Aorta (tissue), 5 donors: Measurements from ENCODE around the gene CYYR1. TPM values are rescaled to one million over a fixed set of nuclear protein-coding genes. Genes with fewer than 3 reads are reported as not detected.

ENCODE experiments used
- ATAC-seq: fragments of 200-7000 bp; cut with Tn5 transposase; one replicate; pipeline ENCODE4 v1.9.1; 2022; ENCODE audit warnings: moderate library complexity; ENCODE audit not compliant: low FRiP score
- DNase-seq, 2 donors: peaks; one replicate each; pipeline ENCODE4 v3.0.0-alpha.2; 2020
- H3K27ac ChIP-seq, 2 donors: one replicate each; pipeline ENCODE4 v1.5.1; 2013; ENCODE audit warnings: low read length in 2 of 2, mild to moderate bottlenecking in 2 of 2, moderate library complexity in 2 of 2, control low read depth in 1 of 2, inconsistent platforms in 1 of 2, low read depth in 1 of 2
- H3K27me3 ChIP-seq, 2 donors: one replicate each; pipeline ENCODE4 v1.6.1; 2013; ENCODE audit warnings: control low read depth in 1 of 2, low read length in 1 of 2, mild to moderate bottlenecking in 1 of 2, moderate library complexity in 1 of 2; ENCODE audit not compliant: insufficient read depth in 2 of 2, control insufficient read depth in 1 of 2
- H3K36me3 ChIP-seq, 2 donors: one replicate each; pipeline ENCODE4 v1.6.1; 2013; ENCODE audit warnings: control low read depth in 1 of 2, low read length in 1 of 2, mild to moderate bottlenecking in 1 of 2; ENCODE audit not compliant: insufficient read depth in 2 of 2, control insufficient read depth in 1 of 2
- H3K4me1 ChIP-seq, 2 donors: one replicate each; pipeline ENCODE4 v1.6.1; 2013; ENCODE audit warnings: low read length in 2 of 2, control low read depth in 1 of 2, mild to moderate bottlenecking in 1 of 2, moderate library complexity in 1 of 2; ENCODE audit not compliant: insufficient read depth in 2 of 2, control insufficient read depth in 1 of 2
- H3K4me3 ChIP-seq, 2 donors: one replicate each; pipeline ENCODE4 v1.5.1; 2013; ENCODE audit warnings: low read length in 2 of 2, control low read depth in 1 of 2, mild to moderate bottlenecking in 1 of 2
- H3K9me3 ChIP-seq: one replicate; pipeline ENCODE4 v1.6.1; 2013; ENCODE audit warnings: mild to moderate bottlenecking, low read length; ENCODE audit not compliant: control insufficient read depth
- WGBS, 2 donors: extraction: QIAGEN DNeasy Blood & Tissue Kit; methylation state at CpG; one replicate each; pipeline ENCODE4 v1.1.7; 2013; 5-methylcytosine and 5-hydroxymethylcytosine counted together
- intact Hi-C, 2 donors: fragments of 100-400 bp; cut with DNase I; formaldehyde crosslinking; loops; one replicate each; pipeline versions ENCODE4 v1.14.2 to v1.15.0; 2022
- polyA plus RNA-seq, 2 donors: library from polyadenylated mRNA; stranded (reverse); fragments of 200-250 nt; gene quantifications; one replicate each; pipeline ENCODE4 v1.2.3, GENCODE V29; 2013
- total RNA-seq, 2 donors: library from RNA; stranded (reverse); fragmentation: NEBNext Ultra II Directional; extraction: Animal tissue kit (Norgen Biotek cat#: 25700); gene quantifications; one replicate each; pipeline ENCODE4 v1.2.1, GENCODE V29; 2021
- donor health status: healthy with polysubstance abuse.
- donor health status: Bipolar disorder and iron deficiency.
- donor health status: DM: no; HTN: no; CAD: no.
- donor health status: DM: no; HTN: no; CAD: no.
- donor health status: DM: yes; HTN: yes; CAD: no.

The CYYR1 gene
- total and polyA plus RNA-seq, 4 donors = 1.6 to 45.8 (median 13.4) TPM

DNA sequence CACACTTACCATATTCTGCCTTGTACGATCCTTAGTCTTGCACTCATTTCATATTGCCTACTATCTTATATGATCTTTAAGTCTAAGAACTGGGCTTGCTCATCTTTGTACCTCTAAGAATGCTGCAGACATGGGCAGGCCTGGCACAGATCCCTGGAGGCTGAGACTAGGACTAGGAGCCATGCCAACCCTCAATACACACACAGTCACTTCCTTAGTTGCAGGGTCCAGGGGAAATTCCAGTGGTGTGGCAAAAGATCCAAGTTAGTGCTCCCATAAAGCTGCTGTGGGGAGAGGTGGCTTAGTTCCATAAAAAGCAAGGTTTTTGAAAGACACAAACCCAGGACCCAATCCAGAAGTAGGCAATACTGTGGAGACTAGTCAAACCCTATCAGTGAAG, 59.9 kb downstream of the CYYR1 start:
- H3K36me3 ChIP-seq = no peaks in the 10 kb centered on the region
- no peaks in the 10 kb centered on the region for H3K9me3 ChIP-seq
- H3K27ac ChIP-seq = peak overlapping the region in 1 of 2 donors; percentile 43
- 27 to 47% methylated on average over 1 of the region's 1 CpG for WGBS, 2 donors
- DNase-seq (peak; percentile 57 to 68), ATAC-seq (no peak)
- intact Hi-C loops = no loop called here
- no peak overlapping the region for H3K4me3 ChIP-seq
- H3K27me3 ChIP-seq = no peaks in the 10 kb centered on the region
- H3K4me1 ChIP-seq = peaks cover 0 to 7% of the 10 kb centered on the region in 2 donors

DNA sequence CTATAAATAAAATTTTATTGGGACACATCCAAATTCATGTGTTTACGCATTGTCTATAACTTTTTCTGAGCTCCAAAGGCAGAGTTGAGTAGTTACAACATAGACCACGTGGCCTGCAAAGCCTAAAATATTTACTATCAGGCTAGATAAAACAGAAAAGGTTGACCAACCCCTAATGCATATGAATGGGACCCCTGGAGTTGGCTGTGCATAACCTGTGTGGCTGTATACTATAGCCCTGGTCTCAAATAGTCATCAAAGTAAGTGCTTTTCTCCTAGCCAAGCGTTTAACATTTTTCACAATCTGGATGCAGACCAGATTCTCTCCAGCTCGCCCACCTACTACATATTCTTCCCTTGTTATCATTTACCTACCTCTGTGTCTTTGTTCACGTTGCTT, 60.4 kb downstream of the CYYR1 start:
- ATAC-seq (no peak), DNase-seq (no peak)
- intact Hi-C loops = no loop called here
- Histone ChIP-seq H3K36me3 (no peaks in the 10 kb centered on the region), H3K27ac (peak overlapping the region in 1 of 2 donors; percentile 62), H3K4me1 (peaks cover 0 to 7% of the 10 kb centered on the region in 2 donors), H3K27me3 (no peaks in the 10 kb centered on the region), H3K9me3 (no peaks in the 10 kb centered on the region), H3K4me3 (no peak overlapping the region)
- WGBS, 2 donors = 19 to 28% methylated on average over 5 of the region's 5 CpGs

DNA sequence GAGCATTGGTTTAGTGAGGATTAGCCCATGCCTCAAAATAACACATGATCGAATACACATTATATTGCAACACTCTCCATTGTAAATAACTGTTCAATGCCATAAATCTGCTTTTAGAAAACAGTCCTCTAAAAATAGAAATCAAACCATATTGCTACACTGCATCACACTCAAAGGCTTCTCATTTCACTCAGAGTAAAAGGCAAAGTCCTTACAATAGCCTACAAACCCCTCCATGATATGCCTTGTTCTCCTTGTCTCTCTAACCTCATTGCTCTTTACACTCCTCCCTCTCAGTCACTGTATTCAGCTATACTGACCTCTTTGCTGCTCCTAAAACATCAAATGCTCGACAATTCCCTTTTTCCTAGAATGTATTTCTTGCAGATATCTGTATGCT, 64.2 kb downstream of the CYYR1 start:
- ATAC-seq = no peak
- no peak overlapping the region for H3K27ac ChIP-seq
- intact Hi-C loops = no loop called here
- no peak overlapping the region for H3K4me3 ChIP-seq
- no peaks in the 10 kb centered on the region for H3K27me3 ChIP-seq
- peaks cover 0 to 10% of the 10 kb centered on the region in 2 donors for H3K4me1 ChIP-seq
- H3K9me3 ChIP-seq = no peaks in the 10 kb centered on the region
- H3K36me3 ChIP-seq = no peaks in the 10 kb centered on the region
- WGBS, 2 donors = 75 to 88% methylated on average over 2 of the region's 2 CpGs
- no peak for DNase-seq

DNA sequence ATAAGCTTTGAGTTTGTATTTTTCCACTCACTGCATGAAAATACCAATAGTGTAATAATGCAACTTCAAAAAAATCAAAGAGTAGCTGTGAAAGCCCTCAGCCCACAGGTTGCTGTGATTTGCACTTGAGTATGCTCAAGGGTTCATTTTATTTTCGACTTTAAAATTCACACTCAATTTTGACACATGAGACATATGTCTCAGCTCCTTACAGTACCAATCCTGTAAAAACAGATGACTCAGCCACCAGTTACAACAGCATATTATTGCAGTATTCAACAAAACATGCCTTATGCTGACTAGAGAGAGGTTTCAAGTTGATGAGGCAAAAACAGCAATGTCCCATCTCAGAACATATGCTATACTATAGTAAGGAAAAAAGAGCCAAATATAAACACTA, 66.1 kb downstream of the CYYR1 start:
- ATAC-seq (no peak), DNase-seq (no peak)
- no peaks in the 10 kb centered on the region for H3K9me3 ChIP-seq
- no peak overlapping the region for H3K4me3 ChIP-seq
- H3K4me1 ChIP-seq = peaks cover 0 to 3% of the 10 kb centered on the region in 2 donors
- intact Hi-C loops = no loop called here
- no peaks in the 10 kb centered on the region for H3K36me3 ChIP-seq
- no peaks in the 10 kb centered on the region for H3K27me3 ChIP-seq
- WGBS, 2 donors = 4 to 8% methylated on average over 1 of the region's 1 CpG
- H3K27ac ChIP-seq = no peak overlapping the region

DNA sequence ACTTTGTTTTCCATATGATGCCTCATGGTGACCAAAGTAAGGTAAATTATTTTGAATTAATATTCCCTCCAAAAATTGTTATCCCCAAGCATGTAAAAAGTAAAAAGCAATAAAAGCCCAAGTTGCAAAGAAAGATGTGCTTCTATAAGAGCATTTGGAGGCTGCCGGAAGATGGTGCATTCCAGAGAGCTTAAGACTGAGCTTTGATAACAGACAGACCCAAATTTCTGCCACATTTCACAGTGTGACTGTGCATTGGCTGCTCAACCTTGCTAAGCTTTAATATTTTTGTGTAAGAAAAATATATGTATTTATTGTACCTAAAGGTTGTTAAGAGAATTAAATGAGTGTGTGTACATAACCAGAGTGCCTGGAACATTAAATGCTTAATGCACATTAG, 67.9 kb downstream of the CYYR1 start:
- WGBS, 2 donors = 67 to 78% methylated on average over 1 of the region's 1 CpG
- Histone ChIP-seq H3K36me3 (no peaks in the 10 kb centered on the region), H3K27ac (no peak overlapping the region), H3K4me3 (no peak overlapping the region), H3K4me1 (peaks cover 0 to 3% of the 10 kb centered on the region in 2 donors), H3K9me3 (no peaks in the 10 kb centered on the region), H3K27me3 (no peaks in the 10 kb centered on the region)
- intact Hi-C loops = no loop called here
- DNase-seq (no peak), ATAC-seq (no peak)

DNA sequence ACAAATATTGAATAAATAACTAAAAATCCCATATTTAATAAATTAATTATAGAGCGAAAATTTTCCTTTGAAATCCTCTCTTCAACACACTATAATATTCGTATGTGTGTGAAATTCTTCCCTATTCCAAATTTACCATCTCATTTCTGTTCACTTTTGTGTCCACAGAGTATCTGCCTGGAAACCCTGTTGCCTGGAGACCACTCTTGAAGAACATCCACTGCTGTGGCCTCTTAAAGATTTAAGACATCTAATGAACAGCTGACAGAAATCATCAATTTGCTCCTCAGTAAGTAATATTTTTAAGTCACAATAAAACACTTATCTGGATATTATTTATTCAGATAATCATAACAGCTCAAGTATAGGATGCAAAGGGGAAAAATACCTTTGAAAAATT, 69.7 kb downstream of the CYYR1 start:
- H3K36me3 ChIP-seq = no peaks in the 10 kb centered on the region
- peaks cover 0 to 3% of the 10 kb centered on the region in 2 donors for H3K4me1 ChIP-seq
- DNase-seq (no peak), ATAC-seq (no peak)
- H3K9me3 ChIP-seq = no peaks in the 10 kb centered on the region
- H3K27me3 ChIP-seq = no peaks in the 10 kb centered on the region
- WGBS, 2 donors = 37 to 64% methylated on average over 2 of the region's 2 CpGs
- H3K27ac ChIP-seq = no peak overlapping the region
- intact Hi-C loops = no loop called here
- no peak overlapping the region for H3K4me3 ChIP-seq

DNA sequence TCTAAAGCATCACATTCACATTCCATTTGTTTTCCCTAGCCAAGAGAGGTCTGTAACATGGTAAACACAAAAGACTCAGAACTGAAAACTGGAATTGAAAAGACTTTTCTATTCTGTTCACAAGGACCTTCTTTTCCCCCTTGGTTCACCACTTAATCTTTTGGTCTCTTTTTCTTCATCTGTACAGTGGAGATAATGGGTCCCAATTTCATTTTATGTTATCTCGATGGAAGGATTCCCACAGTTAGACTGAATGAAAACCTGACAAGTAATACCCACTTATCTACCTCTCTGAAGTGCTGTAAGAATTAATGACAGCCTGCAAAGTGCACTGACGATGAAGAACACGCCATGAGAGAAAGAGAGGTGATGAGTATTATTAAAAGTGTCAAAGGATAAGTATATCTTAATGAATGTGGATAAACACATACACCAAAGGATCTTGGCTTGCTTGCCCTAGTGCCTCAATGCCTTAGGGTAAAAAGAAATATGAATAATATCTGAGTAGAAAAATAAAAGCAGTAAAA, 71.5 kb downstream of the CYYR1 start:
- no peaks in the 10 kb centered on the region for H3K27me3 ChIP-seq
- no peaks in the 10 kb centered on the region for H3K36me3 ChIP-seq
- no peak for ATAC-seq
- H3K4me3 ChIP-seq = no peak overlapping the region
- no peak overlapping the region for H3K27ac ChIP-seq
- peaks cover 0 to under 1% of the 10 kb centered on the region in 2 donors for H3K4me1 ChIP-seq
- no peak for DNase-seq
- H3K9me3 ChIP-seq = no peaks in the 10 kb centered on the region
- intact Hi-C loops = no loop called here
- 84 to 90% methylated on average over 3 of the region's 3 CpGs for WGBS, 2 donors

DNA sequence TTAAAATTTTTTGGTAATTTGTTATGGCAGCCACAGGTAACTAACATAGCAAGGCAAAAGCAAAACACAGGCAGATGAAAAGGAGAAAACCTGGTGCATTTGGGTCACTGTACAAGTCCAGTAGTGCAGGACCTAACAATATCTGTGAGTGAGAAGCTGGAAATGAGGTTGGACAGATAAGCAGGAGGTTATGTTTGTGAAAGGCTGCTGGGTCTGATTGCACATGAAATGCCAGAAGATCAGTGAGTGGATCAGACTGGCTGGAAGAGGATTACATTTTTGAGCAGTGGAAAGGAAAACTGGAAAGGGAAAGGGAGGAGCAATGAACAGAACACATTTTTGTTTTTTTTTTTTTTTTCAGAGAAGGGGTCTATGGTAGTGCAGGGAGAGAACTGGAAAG, 73.6 kb downstream of the CYYR1 start:
- Histone ChIP-seq H3K36me3 (no peaks in the 10 kb centered on the region), H3K27ac (no peak overlapping the region), H3K9me3 (no peaks in the 10 kb centered on the region), H3K27me3 (no peaks in the 10 kb centered on the region), H3K4me3 (no peak overlapping the region), H3K4me1 (no peaks in the 10 kb centered on the region)
- ATAC-seq (no peak), DNase-seq (no peak)
- intact Hi-C loops = no loop called here

DNA sequence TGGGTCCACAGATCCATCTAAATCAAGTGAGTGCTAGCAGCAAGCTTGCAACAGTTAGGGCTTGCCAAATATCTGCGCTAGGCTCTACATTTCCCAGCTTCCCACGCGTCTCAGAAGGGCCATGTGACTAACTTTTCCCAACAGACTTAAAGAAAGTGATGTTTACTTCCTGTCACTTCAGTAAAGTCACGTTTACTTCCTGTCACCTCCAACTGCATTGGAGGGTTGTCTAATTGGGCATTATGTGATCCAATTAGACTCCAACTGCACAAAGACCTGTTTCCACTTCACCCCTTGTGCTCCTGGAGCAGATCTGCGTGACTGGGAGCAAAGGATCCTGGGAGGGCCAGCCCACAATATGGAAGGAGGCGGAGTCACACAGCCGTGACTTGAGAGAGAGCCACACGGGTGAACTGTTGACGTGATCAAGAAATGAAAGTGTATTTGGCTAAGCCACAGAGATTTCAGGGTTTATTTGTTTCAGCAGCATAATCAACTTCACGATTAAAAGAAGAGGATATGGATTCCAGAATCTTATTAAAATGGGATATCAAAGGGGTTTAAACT, 77.7 kb downstream of the CYYR1 start:
- no peaks in the 10 kb centered on the region for H3K36me3 ChIP-seq
- DNase-seq = no peak
- H3K4me1 ChIP-seq = no peaks in the 10 kb centered on the region
- H3K4me3 ChIP-seq = no peak overlapping the region
- 81 to 83% methylated on average over 10 of the region's 10 CpGs for WGBS, 2 donors
- ATAC-seq = no peak
- H3K27ac ChIP-seq = no peak overlapping the region
- intact Hi-C loops = no loop called here
- no peaks in the 10 kb centered on the region for H3K27me3 ChIP-seq
- H3K9me3 ChIP-seq = no peaks in the 10 kb centered on the region
